DOHH2 (cell line): ENCODE measurements around the gene MPPED2.

ENCODE experiments used
- CTCF ChIP-seq: fragments of 200-600 bp; sonication (generic); IDR thresholded peaks from one replicate; pipeline ENCODE4 v1.5.1; 2014; ENCODE audit warnings: antibody characterized with exemption, mild to moderate bottlenecking, low read depth, low read length; ENCODE audit not compliant: poor library complexity, severe bottlenecking
- EZH2phosphoT487 ChIP-seq: fragments of 200-600 bp; sonication (generic); IDR thresholded peaks from 2 replicates; pipeline ENCODE4 v1.6.1; 2017; ENCODE audit warnings: borderline replicate concordance, mild to moderate bottlenecking, antibody characterized with exemption, low read length, moderate library complexity, mixed read lengths

- TF ChIP-seq CTCF = no peak
- TF ChIP-seq EZH2phosphoT487 = no peak
Observed at GRCh38 chr11:30586251-30587144, at the start of gene MPPED2.
